Measurements from ENCODE around the gene SUMO3. TPM values are rescaled to one million over a fixed set of nuclear protein-coding genes. Genes with fewer than 3 reads are reported as not detected.

SUMO3 gene
- total RNA-seq, 1 donor from 2014 or later, result 90.0 TPM

- intact Hi-C loops (cut with micrococcal nuclease), result no loop called here
Observed at GRCh38 chr21:44763451-44764318, 54.2 kb downstream of the SUMO3 start.

- intact Hi-C loops (cut with micrococcal nuclease), result no loop called here
Observed at GRCh38 chr21:44763050-44763378, 54.8 kb downstream of the SUMO3 start.

- intact Hi-C loops (cut with micrococcal nuclease), result no loop called here
Observed at GRCh38 chr21:44762221-44763049, 55.4 kb downstream of the SUMO3 start.

- intact Hi-C loops (cut with micrococcal nuclease), result no loop called here
Observed at GRCh38 chr21:44761747-44762208, 56.1 kb downstream of the SUMO3 start.

- intact Hi-C loops (cut with micrococcal nuclease), result no loop called here
Observed at GRCh38 chr21:44761011-44761729, 56.7 kb downstream of the SUMO3 start.

- intact Hi-C loops (cut with micrococcal nuclease), result no loop called here
Observed at GRCh38 chr21:44760376-44760775, 57.5 kb downstream of the SUMO3 start.

GRCh38 chr21:44759628-44760285 lies 58.1 kb downstream of the SUMO3 start:
- intact Hi-C loops (cut with micrococcal nuclease), result no loop called here

- intact Hi-C loops (cut with micrococcal nuclease), result no loop called here
Observed at GRCh38 chr21:44758781-44759627, 58.9 kb downstream of the SUMO3 start.

- intact Hi-C loops (cut with micrococcal nuclease), result no loop called here
Observed at GRCh38 chr21:44758141-44758561, 59.7 kb downstream of the SUMO3 start.

- intact Hi-C loops (cut with micrococcal nuclease), result no loop called here
Observed at GRCh38 chr21:44757731-44758130, 60.1 kb downstream of the SUMO3 start.

GRCh38 chr21:44756423-44757185 lies 61.3 kb downstream of the SUMO3 start:
- intact Hi-C loops (cut with micrococcal nuclease), result no loop called here

Other genes starting within 250 kb of the SUMO3 start
- gene KRTAP10-4, start 244.3 kb downstream of the SUMO3 start, total RNA-seq, result not detected in 2 replicates
- gene KRTAP10-5, start 237.5 kb downstream of the SUMO3 start, total RNA-seq, result not detected in 2 replicates
- gene KRTAP10-6, start 225.6 kb downstream of the SUMO3 start, total RNA-seq, result not detected in 2 replicates
- gene KRTAP10-7, start 217.5 kb downstream of the SUMO3 start, total RNA-seq, result not detected in 2 replicates
- not detected in 2 replicates for gene KRTAP10-8, start 206.0 kb downstream of the SUMO3 start, total RNA-seq
- not detected in 2 replicates for gene KRTAP10-9, start 191.0 kb downstream of the SUMO3 start, total RNA-seq
- not detected in 2 replicates for gene KRTAP10-10, start 180.7 kb downstream of the SUMO3 start, total RNA-seq
- not detected in 2 replicates for gene KRTAP10-11, start 171.6 kb downstream of the SUMO3 start, total RNA-seq
- gene KRTAP12-4, start 163.4 kb downstream of the SUMO3 start, total RNA-seq, result not detected in 2 replicates
- gene KRTAP12-3, start 160.1 kb downstream of the SUMO3 start, total RNA-seq, result not detected in 2 replicates
- not detected in 2 replicates for gene KRTAP12-2, start 151.1 kb downstream of the SUMO3 start, total RNA-seq
- not detected in 2 replicates for gene KRTAP12-1, start 135.9 kb downstream of the SUMO3 start, total RNA-seq
- not detected in 2 replicates for gene KRTAP10-12, start 120.9 kb downstream of the SUMO3 start, total RNA-seq
- gene TSPEAR, start 106.5 kb downstream of the SUMO3 start, total RNA-seq, result not detected in 2 replicates
- 108 and 112 TPM in 2 replicates for gene UBE2G2, start 16.2 kb downstream of the SUMO3 start, total RNA-seq
- gene PTTG1IP, start 55.6 kb upstream of the SUMO3 start, total RNA-seq, result 88.3 and 89.3 TPM in 2 replicates
- gene ITGB2, start 102.8 kb upstream of the SUMO3 start, total RNA-seq, result 792 and 801 TPM in 2 replicates
- 47.2 and 49.3 TPM in 2 replicates for gene SLX9, start 122.0 kb upstream of the SUMO3 start, total RNA-seq

All from T-helper 1 cell treated with Interleukin-12 subunit alpha and Interleukin-12 subunit beta and Interleukin-4 antibody, amounts not matched to agents 30 ng/mL and 1 ng/mL, for 36 hours (primary cell).